ENCODE measurements around the gene AQP1.

GRCh38 chr7:30929686-30930085, 18.0 kb downstream of the AQP1 start:
- TF ChIP-seq, protein P1, sequence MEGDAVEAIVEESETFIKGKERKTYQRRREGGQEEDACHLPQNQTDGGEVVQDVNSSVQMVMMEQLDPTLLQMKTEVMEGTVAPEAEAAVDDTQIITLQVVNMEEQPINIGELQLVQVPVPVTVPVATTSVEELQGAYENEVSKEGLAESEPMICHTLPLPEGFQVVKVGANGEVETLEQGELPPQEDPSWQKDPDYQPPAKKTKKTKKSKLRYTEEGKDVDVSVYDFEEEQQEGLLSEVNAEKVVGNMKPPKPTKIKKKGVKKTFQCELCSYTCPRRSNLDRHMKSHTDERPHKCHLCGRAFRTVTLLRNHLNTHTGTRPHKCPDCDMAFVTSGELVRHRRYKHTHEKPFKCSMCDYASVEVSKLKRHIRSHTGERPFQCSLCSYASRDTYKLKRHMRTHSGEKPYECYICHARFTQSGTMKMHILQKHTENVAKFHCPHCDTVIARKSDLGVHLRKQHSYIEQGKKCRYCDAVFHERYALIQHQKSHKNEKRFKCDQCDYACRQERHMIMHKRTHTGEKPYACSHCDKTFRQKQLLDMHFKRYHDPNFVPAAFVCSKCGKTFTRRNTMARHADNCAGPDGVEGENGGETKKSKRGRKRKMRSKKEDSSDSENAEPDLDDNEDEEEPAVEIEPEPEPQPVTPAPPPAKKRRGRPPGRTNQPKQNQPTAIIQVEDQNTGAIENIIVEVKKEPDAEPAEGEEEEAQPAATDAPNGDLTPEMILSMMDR (IDR thresholded peaks at IDR 0.05; ENCODE audit: low read depth, low read length, missing input control) = no peak
- TF ChIP-seq MAX (IDR thresholded peaks at IDR 0.05) (no peak), TAF1 (conservative IDR thresholded peaks at IDR 0.05) (no peak)
- TF ChIP-seq, protein P2, sequence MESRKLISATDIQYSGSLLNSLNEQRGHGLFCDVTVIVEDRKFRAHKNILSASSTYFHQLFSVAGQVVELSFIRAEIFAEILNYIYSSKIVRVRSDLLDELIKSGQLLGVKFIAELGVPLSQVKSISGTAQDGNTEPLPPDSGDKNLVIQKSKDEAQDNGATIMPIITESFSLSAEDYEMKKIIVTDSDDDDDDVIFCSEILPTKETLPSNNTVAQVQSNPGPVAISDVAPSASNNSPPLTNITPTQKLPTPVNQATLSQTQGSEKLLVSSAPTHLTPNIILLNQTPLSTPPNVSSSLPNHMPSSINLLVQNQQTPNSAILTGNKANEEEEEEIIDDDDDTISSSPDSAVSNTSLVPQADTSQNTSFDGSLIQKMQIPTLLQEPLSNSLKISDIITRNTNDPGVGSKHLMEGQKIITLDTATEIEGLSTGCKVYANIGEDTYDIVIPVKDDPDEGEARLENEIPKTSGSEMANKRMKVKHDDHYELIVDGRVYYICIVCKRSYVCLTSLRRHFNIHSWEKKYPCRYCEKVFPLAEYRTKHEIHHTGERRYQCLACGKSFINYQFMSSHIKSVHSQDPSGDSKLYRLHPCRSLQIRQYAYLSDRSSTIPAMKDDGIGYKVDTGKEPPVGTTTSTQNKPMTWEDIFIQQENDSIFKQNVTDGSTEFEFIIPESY (IDR thresholded peaks at IDR 0.05) = no peak
